HepG2 (cell line): ENCODE measurements around the gene FGF21. TPM values are rescaled to one million over a fixed set of nuclear protein-coding genes. Genes with fewer than 3 reads are reported as not detected.

ENCODE experiments used
- AKAP8 ChIP-seq: sonication (generic); formaldehyde crosslinking; IDR thresholded peaks from 2 replicates; pipeline ENCODE4 v1.5.1; 2020; ENCODE audit warnings: mild to moderate bottlenecking, missing genetic modification reagents
- ASH2L ChIP-seq: fragments of 300-600, 200-600 bp; sonication (generic); IDR thresholded peaks from 2 replicates; pipeline ENCODE4 v1.7.0; 2017; ENCODE audit warnings: low read depth, mild to moderate bottlenecking, moderate library complexity, mixed read lengths, low read length; ENCODE audit not compliant: insufficient read length
- EEA1 ChIP-seq: sonication (generic); formaldehyde crosslinking; IDR thresholded peaks from 2 replicates; pipeline ENCODE4 v1.5.1; 2020; ENCODE audit warnings: mild to moderate bottlenecking, missing genetic modification reagents, borderline replicate concordance
- GATAD1 ChIP-seq: IDR thresholded peaks from 2 replicates; pipeline ENCODE4 v1.6.1; 2016; ENCODE audit warnings: missing genetic modification reagents, missing compliant biosample characterization
- HES4 ChIP-seq: sonication (generic); formaldehyde crosslinking; IDR thresholded peaks from 2 replicates; pipeline ENCODE4 v1.9.0; 2021; ENCODE audit warnings: mild to moderate bottlenecking, missing genetic modification reagents, borderline replicate concordance
- HMG20B ChIP-seq: conservative IDR thresholded peaks from 2 replicates; pipeline ENCODE4 v1.6.1; 2016; ENCODE audit warnings: missing genetic modification reagents, missing compliant biosample characterization
- HOXA3 ChIP-seq: sonication (generic); formaldehyde crosslinking; IDR thresholded peaks from 2 replicates; pipeline ENCODE4 v1.5.0; 2020; ENCODE audit warnings: missing genetic modification reagents
- KAT7 ChIP-seq: IDR thresholded peaks from 2 replicates; pipeline ENCODE4 v1.6.1; 2018; ENCODE audit warnings: borderline replicate concordance, missing compliant biosample characterization
- LCORL ChIP-seq, 2 experiments: fragments of 450-650 bp in 1 of 2; sonication (generic) in 1 of 2; formaldehyde crosslinking in 1 of 2; IDR thresholded peaks; 2 replicates each; pipeline versions ENCODE4 v1.5.0 to v1.6.1; 2017 to 2020; ENCODE audit warnings: antibody characterized with exemption in 1 of 2, missing genetic modification reagents in 1 of 2
- MEIS1 ChIP-seq: sonication (generic); formaldehyde crosslinking; IDR thresholded peaks from 2 replicates; pipeline ENCODE4 v1.9.0; 2021; ENCODE audit warnings: mild to moderate bottlenecking, missing genetic modification reagents, moderate library complexity, borderline replicate concordance
- NFE2 ChIP-seq: sonication (generic); formaldehyde crosslinking; IDR thresholded peaks from 2 replicates; pipeline ENCODE4 v1.4.0; 2020; ENCODE audit warnings: missing genetic modification reagents
- PHF8 ChIP-seq: sonication (generic); formaldehyde crosslinking; IDR thresholded peaks from 2 replicates; pipeline ENCODE4 v1.5.0; 2020; ENCODE audit warnings: missing genetic modification reagents
- TCF12 ChIP-seq, 2 experiments: fragments of 450-650 bp in 1 of 2; sonication (generic) in 1 of 2; formaldehyde crosslinking in 1 of 2; IDR thresholded peaks; 2 replicates each; pipeline versions ENCODE4 v1.6.1 to v1.8.0; 2017 to 2022; ENCODE audit warnings: antibody characterized with exemption in 1 of 2, mild to moderate bottlenecking in 1 of 2, missing genetic modification reagents in 1 of 2, moderate library complexity in 1 of 2
- ZBTB42 ChIP-seq: sonication (generic); formaldehyde crosslinking; IDR thresholded peaks from 2 replicates; pipeline ENCODE4 v1.5.0; 2020; ENCODE audit warnings: mild to moderate bottlenecking, missing genetic modification reagents
- ZFP36L1 ChIP-seq: sonication (generic); formaldehyde crosslinking; IDR thresholded peaks from 2 replicates; pipeline ENCODE4 v1.8.0; 2022; ENCODE audit warnings: mild to moderate bottlenecking, missing genetic modification reagents, moderate library complexity
- ZNF10 ChIP-seq: sonication (generic); formaldehyde crosslinking; IDR thresholded peaks from 2 replicates; pipeline ENCODE4 v1.4.0; 2020; ENCODE audit warnings: mild to moderate bottlenecking, low read depth, missing genetic modification reagents, borderline replicate concordance
- ZNF234 ChIP-seq: sonication (generic); formaldehyde crosslinking; conservative IDR thresholded peaks from 2 replicates; pipeline ENCODE4 v1.5.1; 2020; ENCODE audit warnings: mild to moderate bottlenecking, missing genetic modification reagents
- ZNF235 ChIP-seq: sonication (generic); formaldehyde crosslinking; IDR thresholded peaks from 2 replicates; pipeline ENCODE4 v1.8.1; 2023; ENCODE audit warnings: mild to moderate bottlenecking, missing genetic modification reagents, borderline replicate concordance
- ZNF260 ChIP-seq: sonication (generic); formaldehyde crosslinking; IDR thresholded peaks from 2 replicates; pipeline ENCODE4 v1.4.0; 2020; ENCODE audit warnings: missing genetic modification reagents, low read depth, mild to moderate bottlenecking, borderline replicate concordance
- ZNF3 ChIP-seq: IDR thresholded peaks from 2 replicates; pipeline ENCODE4 v1.7.0; 2017; ENCODE audit warnings: inconsistent platforms
- ZNF44 ChIP-seq: sonication (generic); formaldehyde crosslinking; IDR thresholded peaks from 2 replicates; pipeline ENCODE4 v1.5.1; 2020; ENCODE audit warnings: mild to moderate bottlenecking, missing genetic modification reagents
- ZNF558 ChIP-seq: sonication (generic); formaldehyde crosslinking; IDR thresholded peaks from 2 replicates; pipeline ENCODE4 v1.9.0; 2022; ENCODE audit warnings: mild to moderate bottlenecking, missing genetic modification reagents, borderline replicate concordance
- ZNF644 ChIP-seq: IDR thresholded peaks from 2 replicates; pipeline ENCODE4 v1.6.1; 2016; ENCODE audit warnings: low read depth
- ZNF672 ChIP-seq: sonication (generic); formaldehyde crosslinking; IDR thresholded peaks from 2 replicates; pipeline ENCODE4 v1.8.1; 2022; ENCODE audit warnings: missing genetic modification reagents
- ZNF720 ChIP-seq: sonication (generic); formaldehyde crosslinking; IDR thresholded peaks from 2 replicates; pipeline ENCODE4 v1.4.0; 2020; ENCODE audit warnings: missing genetic modification reagents
- ZNF792 ChIP-seq: IDR thresholded peaks from 2 replicates; pipeline ENCODE4 v1.6.1; 2016
- polyA plus RNA-seq, 8 experiments: library from polyadenylated mRNA; depleted of rRNA in 3 of 8; stranded (reverse) in 7 of 8; unstranded in 1 of 8; fragments of >200 nt; fragmentation: Illumina TruSeq in 4 of 8; extraction: Trizol in 4 of 8; gene quantifications; 2 replicates each; pipeline versions ENCODE4 v1.2.1 to v1.2.3, GENCODE V29; 2011 to 2016; ENCODE audit warnings: low read depth in 4 of 8, missing spikeins in 1 of 8, mixed read lengths in 1 of 8; ENCODE audit not compliant: insufficient read depth in 1 of 8
- total RNA-seq, 5 experiments: library from RNA; depleted of rRNA; stranded (reverse); fragments of >200 nt; fragmentation: Illumina TruSeq; extraction: Trizol; gene quantifications; 2 replicates each; pipeline ENCODE4 v1.2.3, GENCODE V29; 2016; ENCODE audit warnings: low read depth in 1 of 5
- TF ChIP-seq, protein P1 (sequence below): IDR thresholded peaks from 2 replicates; pipeline ENCODE4 v1.6.1; 2016
- TF ChIP-seq, protein P2 (sequence below): sonication (generic); formaldehyde crosslinking; IDR thresholded peaks from 2 replicates; pipeline ENCODE4 v1.8.1; 2023; ENCODE audit warnings: mild to moderate bottlenecking, missing genetic modification reagents
- TF ChIP-seq, protein P3 (sequence below): sonication (generic); formaldehyde crosslinking; IDR thresholded peaks from 2 replicates; pipeline ENCODE4 v1.5.1; 2020; ENCODE audit warnings: mild to moderate bottlenecking, missing genetic modification reagents, moderate library complexity
- TF ChIP-seq, protein P4 (sequence below): sonication (generic); formaldehyde crosslinking; IDR thresholded peaks from 2 replicates; pipeline ENCODE4 v1.4.0; 2020; ENCODE audit warnings: missing genetic modification reagents

The FGF21 gene
- total and polyA plus RNA-seq, 2 of the 13 experiments (the other 11 are each of a cell fraction or from before 2014, with no cell fraction given) = 0.17 TPM; not detected in 1

DNA sequence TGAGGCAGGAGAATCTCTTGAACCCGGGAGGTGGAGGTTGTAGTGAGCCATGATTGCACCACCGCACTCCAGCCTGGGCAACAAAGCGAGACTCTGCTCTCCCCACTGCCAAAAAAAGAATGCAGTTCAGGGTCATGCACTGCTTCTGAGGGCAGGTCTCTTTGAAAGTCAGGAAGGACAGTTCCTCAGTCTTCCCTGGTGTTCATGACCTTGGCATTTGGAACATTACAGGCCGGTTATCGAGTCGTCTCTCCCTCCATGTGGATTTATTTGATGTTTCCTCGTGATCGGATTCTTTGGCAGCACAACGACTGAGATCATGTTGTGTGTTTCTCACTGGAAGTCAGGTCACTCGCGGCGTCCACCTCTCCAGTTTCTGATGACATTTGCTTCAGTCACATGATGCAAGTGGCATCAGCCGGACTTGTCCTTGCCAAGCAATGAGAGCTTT lies 17.2 kb downstream of the FGF21 start (continued):
- TF ChIP-seq, protein P1, sequence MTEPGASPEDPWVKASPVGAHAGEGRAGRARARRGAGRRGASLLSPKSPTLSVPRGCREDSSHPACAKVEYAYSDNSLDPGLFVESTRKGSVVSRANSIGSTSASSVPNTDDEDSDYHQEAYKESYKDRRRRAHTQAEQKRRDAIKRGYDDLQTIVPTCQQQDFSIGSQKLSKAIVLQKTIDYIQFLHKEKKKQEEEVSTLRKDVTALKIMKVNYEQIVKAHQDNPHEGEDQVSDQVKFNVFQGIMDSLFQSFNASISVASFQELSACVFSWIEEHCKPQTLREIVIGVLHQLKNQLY (CRISPR knock-in tag) = 0 out of 2 replicates have a peak, but pooled peaks have one; percentile 46
- TF ChIP-seq ZBTB42 (CRISPR knock-in tag) (no peak), HES4 (CRISPR knock-in tag) (no peak), LCORL (IDR thresholded peaks at IDR 0.05) (no peak), LCORL (CRISPR knock-in tag; IDR thresholded peaks at IDR 0.05) (no peak), ZFP36L1 (CRISPR knock-in tag) (no peak), EEA1 (CRISPR knock-in tag) (no peak), ZNF792 (no peak), TCF12 (IDR thresholded peaks at IDR 0.05) (no peak), TCF12 (CRISPR knock-in tag; IDR thresholded peaks at IDR 0.05) (no peak), ZNF234 (CRISPR knock-in tag) (no peak), HMG20B (CRISPR knock-in tag) (peak; percentile 45; the same call in 1 of the 2 replicates), ZNF3 (CRISPR knock-in tag) (peak; percentile 45; the same call in 1 of the 2 replicates), ZNF644 (CRISPR knock-in tag) (0 out of 2 replicates have a peak, but pooled peaks have one; percentile 17), KAT7 (CRISPR knock-in tag) (no peak), ASH2L (no peak), ZNF720 (CRISPR knock-in tag) (no peak), ZNF10 (CRISPR knock-in tag) (no peak), AKAP8 (CRISPR knock-in tag) (no peak), ZNF260 (CRISPR knock-in tag) (no peak), ZNF235 (CRISPR knock-in tag) (no peak), PHF8 (CRISPR knock-in tag) (no peak), ZNF672 (no peak), GATAD1 (CRISPR knock-in tag) (no peak), NFE2 (CRISPR knock-in tag) (no peak), HOXA3 (CRISPR knock-in tag) (peak; percentile 60), ZNF44 (no peak), ZNF558 (CRISPR knock-in tag) (no peak), MEIS1 (no peak)
- TF ChIP-seq, protein P2, sequence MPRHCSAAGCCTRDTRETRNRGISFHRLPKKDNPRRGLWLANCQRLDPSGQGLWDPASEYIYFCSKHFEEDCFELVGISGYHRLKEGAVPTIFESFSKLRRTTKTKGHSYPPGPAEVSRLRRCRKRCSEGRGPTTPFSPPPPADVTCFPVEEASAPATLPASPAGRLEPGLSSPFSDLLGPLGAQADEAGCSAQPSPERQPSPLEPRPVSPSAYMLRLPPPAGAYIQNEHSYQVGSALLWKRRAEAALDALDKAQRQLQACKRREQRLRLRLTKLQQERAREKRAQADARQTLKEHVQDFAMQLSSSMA (CRISPR knock-in tag) = no peak
- TF ChIP-seq, protein P3, sequence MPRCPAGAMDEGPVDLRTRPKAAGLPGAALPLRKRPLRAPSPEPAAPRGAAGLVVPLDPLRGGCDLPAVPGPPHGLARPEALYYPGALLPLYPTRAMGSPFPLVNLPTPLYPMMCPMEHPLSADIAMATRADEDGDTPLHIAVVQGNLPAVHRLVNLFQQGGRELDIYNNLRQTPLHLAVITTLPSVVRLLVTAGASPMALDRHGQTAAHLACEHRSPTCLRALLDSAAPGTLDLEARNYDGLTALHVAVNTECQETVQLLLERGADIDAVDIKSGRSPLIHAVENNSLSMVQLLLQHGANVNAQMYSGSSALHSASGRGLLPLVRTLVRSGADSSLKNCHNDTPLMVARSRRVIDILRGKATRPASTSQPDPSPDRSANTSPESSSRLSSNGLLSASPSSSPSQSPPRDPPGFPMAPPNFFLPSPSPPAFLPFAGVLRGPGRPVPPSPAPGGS = no peak
- TF ChIP-seq, protein P4, sequence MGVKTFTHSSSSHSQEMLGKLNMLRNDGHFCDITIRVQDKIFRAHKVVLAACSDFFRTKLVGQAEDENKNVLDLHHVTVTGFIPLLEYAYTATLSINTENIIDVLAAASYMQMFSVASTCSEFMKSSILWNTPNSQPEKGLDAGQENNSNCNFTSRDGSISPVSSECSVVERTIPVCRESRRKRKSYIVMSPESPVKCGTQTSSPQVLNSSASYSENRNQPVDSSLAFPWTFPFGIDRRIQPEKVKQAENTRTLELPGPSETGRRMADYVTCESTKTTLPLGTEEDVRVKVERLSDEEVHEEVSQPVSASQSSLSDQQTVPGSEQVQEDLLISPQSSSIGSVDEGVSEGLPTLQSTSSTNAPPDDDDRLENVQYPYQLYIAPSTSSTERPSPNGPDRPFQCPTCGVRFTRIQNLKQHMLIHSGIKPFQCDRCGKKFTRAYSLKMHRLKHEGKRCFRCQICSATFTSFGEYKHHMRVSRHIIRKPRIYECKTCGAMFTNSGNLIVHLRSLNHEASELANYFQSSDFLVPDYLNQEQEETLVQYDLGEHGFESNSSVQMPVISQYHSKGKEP (CRISPR knock-in tag) = no peak
